Stimulated activated naive CD4-positive, alpha-beta T cell treated with Interleukin-2 at 50 U/mL for 16 hours (primary cell): Measurements from ENCODE around the gene MEGF6.

ENCODE experiments used
- DNase-seq: peaks from one replicate; lab custom pipeline; 2025; lab: John Stamatoyannopoulos, UW

The MEGF6 gene

GRCh38 chr1:3645666-3646355, 34.5 kb upstream of the MEGF6 start:
- DNase-seq: no peak

- DNase-seq: no peak
Observed at GRCh38 chr1:3645247-3645646, 33.9 kb upstream of the MEGF6 start.

GRCh38 chr1:3644273-3644672, 33.0 kb upstream of the MEGF6 start:
- DNase-seq: no peak

- DNase-seq: no peak
Observed at GRCh38 chr1:3642919-3643675, 31.8 kb upstream of the MEGF6 start.

DNA sequence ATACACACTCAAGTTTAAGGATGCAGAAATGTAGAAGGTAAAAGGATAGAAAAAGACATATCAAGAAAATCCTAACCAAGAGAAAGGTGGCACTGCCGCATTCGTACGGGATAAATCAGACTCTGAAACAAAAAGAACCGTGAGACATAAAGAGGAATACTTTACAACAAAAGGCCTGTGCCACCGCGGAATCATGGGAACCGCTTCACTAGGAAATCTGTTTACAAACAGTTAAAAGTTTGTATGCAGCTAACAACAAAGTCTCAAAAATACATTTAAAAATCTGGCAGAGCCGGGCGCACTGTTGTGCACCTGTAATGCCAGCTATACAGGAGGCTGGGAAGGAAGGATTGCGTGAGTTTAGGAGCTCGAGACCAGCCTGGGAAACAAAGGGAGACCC, 30.5 kb upstream of the MEGF6 start:
- DNase-seq: no peak

GRCh38 chr1:3641046-3641760, 29.9 kb upstream of the MEGF6 start:
- no peak for DNase-seq

DNA sequence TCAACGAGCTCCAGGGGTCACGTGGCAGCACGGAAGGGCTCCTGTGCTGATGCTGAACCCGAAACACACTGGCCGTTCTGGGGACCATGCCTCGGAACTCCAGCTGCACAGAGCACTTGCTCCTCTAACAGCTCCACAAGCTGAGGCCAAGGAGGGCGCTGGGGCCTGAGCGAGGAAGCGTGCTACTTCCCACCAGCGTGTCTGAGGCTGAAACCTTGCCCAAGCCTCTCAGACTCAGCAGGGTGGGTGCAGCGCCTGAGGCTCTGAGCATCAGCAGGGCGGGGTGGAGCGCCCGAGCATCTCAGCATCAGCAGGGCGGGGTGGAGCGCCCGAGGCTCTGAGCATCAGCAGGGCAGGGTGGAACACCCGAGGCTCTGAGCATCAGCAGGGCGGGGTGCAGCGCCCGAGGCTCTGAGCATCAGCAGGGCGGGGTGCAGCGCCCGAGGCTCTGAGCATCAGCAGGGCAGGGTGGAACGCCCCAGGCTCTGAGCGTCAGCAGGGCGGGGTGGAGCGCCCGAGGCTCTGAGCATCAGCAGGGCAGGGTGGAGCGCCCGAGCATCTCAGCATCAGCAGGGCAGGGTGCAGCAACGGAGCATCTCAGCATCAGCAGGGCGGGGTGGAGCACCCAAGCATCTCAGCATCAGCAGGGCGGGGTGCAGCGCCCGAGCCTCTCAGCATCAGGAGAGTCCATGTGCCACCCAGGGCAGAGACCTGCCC, 29.0 kb upstream of the MEGF6 start:
- no peak for DNase-seq

- DNase-seq: no peak
Observed at GRCh38 chr1:3639397-3639911, 28.1 kb upstream of the MEGF6 start.

DNA sequence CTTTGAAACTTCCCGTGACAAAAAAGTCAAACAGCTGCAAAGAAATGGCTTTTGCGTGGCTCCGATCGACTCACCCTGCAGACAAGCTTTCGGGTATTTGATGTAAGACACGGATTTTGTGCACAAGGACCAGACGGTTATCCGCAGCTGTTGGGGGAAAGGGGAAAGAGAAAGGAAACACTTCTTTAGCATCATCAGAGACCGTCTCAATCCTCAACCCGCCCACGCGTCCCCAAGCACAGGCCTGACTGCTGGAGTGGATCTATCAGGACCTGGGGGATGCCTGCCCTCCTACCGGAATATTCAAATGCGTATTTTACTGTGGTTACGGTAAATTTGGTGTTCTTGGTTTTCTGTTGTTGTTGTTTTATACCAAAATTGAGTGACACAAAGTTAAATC, 27.4 kb upstream of the MEGF6 start:
- DNase-seq: no peak

DNA sequence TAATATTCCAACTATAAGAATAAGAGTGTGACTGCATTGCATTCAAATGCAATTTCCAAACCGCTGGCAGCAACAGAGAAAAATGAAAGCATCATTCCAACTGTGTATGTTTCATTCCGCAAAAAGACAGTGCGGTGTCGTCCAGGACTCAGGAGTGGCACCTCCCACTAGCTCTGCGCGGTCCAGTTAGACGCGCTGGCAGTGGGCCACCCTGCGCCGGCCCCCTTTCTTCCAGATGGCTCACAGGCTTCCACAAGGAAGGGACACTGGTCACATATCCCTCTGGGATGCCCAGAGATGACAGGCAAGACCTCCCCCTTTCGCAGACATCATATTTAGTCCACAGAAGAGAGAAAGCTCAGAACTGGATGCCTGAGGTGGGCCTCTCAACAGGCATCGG, 26.7 kb upstream of the MEGF6 start:
- no peak for DNase-seq

- DNase-seq: no peak
Observed at GRCh38 chr1:3636531-3636930, 25.2 kb upstream of the MEGF6 start.

DNA sequence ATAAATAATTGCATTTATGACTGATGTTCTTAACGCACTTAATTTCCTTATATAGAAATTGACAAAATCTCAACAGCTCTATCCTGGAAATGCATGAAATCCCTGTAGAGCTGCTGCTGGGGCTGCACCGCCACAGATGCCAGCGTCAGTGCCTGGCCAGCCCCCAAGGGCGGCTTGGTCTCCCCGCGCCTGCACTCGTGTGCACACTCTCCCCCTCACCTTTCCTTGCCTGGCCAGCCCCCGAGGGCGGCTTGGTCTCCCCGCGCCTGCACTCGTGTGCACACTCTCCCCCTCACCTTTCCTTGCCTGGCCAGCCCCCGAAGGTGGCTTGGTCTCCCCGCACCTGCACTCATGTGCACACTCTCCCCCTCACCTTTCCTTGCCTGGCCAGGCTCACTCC, 24.8 kb upstream of the MEGF6 start:
- no peak for DNase-seq

DNA sequence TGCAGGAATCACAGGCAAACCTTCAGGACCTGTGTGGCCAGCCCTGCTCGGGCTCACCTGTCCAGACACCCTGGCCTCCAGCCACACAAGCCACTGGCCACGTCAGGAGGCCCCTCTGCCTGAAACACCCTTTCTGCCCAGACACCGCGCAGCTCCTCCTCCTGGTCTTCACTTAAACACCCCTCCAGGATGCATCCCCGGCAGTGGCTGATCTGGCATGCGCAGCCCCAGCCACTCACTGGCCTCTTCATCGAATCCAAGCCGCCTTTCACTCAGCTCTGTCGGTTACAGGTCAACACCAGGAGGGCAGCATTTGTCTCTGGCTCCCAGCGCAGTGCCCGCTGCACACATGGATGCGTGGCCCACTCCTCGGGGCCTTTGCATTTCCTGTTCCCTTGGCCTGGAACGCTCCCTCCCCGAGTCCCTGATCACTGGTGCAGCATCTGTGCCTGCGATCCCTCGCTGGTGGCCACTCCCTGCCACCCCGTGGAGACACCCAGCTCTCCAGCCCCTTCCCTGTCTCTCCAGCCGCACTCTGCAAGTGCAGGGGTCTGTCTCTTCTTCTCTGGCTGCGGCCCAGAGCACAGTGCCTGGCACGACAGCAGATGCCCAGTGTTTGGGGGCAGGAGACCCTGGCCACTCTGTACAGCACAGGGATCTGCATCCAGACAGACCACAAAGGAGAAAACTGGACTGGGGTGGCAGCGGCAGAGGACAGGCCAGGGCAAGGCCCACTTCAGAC, 22.9 kb upstream of the MEGF6 start:
- no peak for DNase-seq

DNA sequence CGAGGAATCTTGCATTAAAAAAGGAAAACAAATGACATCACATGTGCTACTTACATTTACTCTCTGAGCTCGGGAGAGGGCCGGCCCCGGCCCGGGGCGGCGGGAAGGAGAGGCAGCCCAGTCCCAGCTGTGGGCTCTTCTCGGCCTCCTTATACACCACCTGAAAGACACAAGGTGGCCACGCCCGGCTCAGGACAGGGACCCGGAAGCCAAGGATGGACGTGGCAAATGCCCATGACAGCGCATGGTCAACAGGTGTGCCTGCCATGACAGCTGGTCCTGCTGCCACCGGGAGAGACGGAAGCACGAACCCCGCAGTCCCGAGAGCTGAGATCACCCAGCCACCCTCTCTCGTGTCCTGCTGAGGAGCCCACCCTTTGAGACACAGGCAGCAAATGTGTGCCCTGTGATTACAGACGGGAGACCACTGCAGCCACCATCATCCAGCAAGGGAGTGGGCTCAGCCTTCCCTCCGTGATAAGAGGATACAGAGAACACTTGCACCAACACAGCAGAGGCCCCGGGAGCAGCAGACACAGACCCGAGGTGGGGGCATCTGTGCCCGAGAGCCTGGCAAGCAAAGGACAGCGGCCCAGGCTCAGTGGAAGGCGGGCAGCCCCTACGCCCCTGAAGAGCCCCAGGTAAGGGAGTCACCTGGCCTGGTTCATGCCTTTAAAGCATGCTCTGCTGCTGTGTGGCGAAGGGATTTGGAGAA, 22.2 kb upstream of the MEGF6 start:
- no peak for DNase-seq

- no peak for DNase-seq
Observed at GRCh38 chr1:3632716-3633343, 21.5 kb upstream of the MEGF6 start.

GRCh38 chr1:3632298-3632697, 21.0 kb upstream of the MEGF6 start:
- no peak for DNase-seq

- DNase-seq: no peak
Observed at GRCh38 chr1:3631320-3632260, 20.3 kb upstream of the MEGF6 start.

- DNase-seq: no peak
Observed at GRCh38 chr1:3630914-3631313, 19.6 kb upstream of the MEGF6 start.

DNA sequence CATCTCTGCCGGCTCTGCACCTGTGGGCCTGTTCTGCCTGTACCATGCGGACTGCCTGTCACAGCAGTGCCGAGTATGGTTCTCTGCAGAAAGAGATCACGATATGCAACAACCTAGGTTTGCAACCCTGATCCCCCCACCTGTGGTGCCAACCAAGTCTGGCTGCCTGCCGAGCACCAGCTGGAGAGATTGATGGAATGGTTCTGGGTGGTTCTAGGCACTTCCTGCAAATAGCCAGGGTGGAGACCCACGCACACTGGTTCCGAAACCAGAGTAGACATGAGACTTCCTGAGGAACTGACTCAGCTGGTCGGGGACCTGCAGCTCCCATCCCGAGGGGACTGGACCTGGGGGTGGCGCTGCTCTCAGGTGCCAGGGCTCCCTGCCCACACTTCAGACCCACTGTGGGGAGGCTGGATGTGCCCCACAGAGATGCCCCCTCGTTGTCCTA, 18.9 kb upstream of the MEGF6 start:
- DNase-seq: no peak
